Lower leg skin (tissue), 4 donors: ENCODE results near the gene APOBEC4. TPM values are rescaled to one million over a fixed set of nuclear protein-coding genes. Genes with fewer than 3 reads are reported as not detected.

Source experiments
- DNase-seq, 2 donors: peaks; one replicate each; pipeline ENCODE4 v3.0.0-alpha.2; 2019; ENCODE audit warnings: low spot score in 2 of 2
- H3K4me3 ChIP-seq: fragments of 200-600 bp; sonication (generic); 2 replicates; pipeline ENCODE4 v1.5.1; 2017; ENCODE audit warnings: mild to moderate bottlenecking, low read depth; ENCODE audit not compliant: poor library complexity, severe bottlenecking
- CTCF ChIP-seq, 3 donors: fragments of 450-650 bp; IDR thresholded peaks; one replicate each; pipeline ENCODE4 v1.5.1; 2016; ENCODE audit warnings: antibody characterized with exemption in 3 of 3, mild to moderate bottlenecking in 3 of 3, moderate library complexity in 2 of 3
- POLR2A ChIP-seq, 2 donors: fragments of 450-650 bp; IDR thresholded peaks; one replicate each; pipeline ENCODE4 v1.6.1; 2016 to 2017; ENCODE audit warnings: antibody characterized with exemption in 2 of 2, mild to moderate bottlenecking in 1 of 2, moderate library complexity in 1 of 2
- WGBS, 2 donors: methylation state at CpG; one replicate each; pipeline ENCODE4 v1.1.5; 2018; 5-methylcytosine and 5-hydroxymethylcytosine counted together
- intact Hi-C: fragments of 100-400 bp; cut with DNase I; formaldehyde crosslinking; loops from one replicate; pipeline ENCODE4 v1.15.0; 2023; ENCODE audit warnings: low total_unique reads
- total RNA-seq, 4 donors: library from RNA; depleted of rRNA; stranded (reverse); fragments of >200 nt; gene quantifications; one replicate each; pipeline ENCODE4 v1.1.0, GENCODE V29; 2016

The APOBEC4 gene
- total RNA-seq, 4 donors from 2014 or later = not detected

GRCh38 chr1:183675883-183676585, 22.9 kb upstream of the APOBEC4 start:
- H3K4me3 ChIP-seq = no peak overlapping the region
- TF ChIP-seq POLR2A (IDR thresholded peaks at IDR 0.05) = no peak
- TF ChIP-seq CTCF (IDR thresholded peaks at IDR 0.05) = no peak
- DNase-seq = no peak
- intact Hi-C loops = no loop called here
- WGBS, 2 donors = 89 to 93% methylated on average over 3 of the region's 3 CpGs

- no peak for DNase-seq
- no peak overlapping the region for H3K4me3 ChIP-seq
- no peak for TF ChIP-seq POLR2A (IDR thresholded peaks at IDR 0.05)
- TF ChIP-seq CTCF (IDR thresholded peaks at IDR 0.05) = no peak
- intact Hi-C loops = no loop called here
These were observed 22.3 kb upstream of the APOBEC4 start for GRCh38 chr1:183675381-183675780.

- intact Hi-C loops = no loop called here
- H3K4me3 ChIP-seq = no peak overlapping the region
- DNase-seq = no peak
- TF ChIP-seq POLR2A (IDR thresholded peaks at IDR 0.05) (no peak), CTCF (IDR thresholded peaks at IDR 0.05) (no peak)
- WGBS, 2 donors = 61 to 71% methylated on average over 2 of the region's 2 CpGs
These were observed 21.8 kb upstream of the APOBEC4 start for GRCh38 chr1:183674886-183675285.

- TF ChIP-seq CTCF (IDR thresholded peaks at IDR 0.05) (no peak), POLR2A (IDR thresholded peaks at IDR 0.05) (no peak)
- no peak for DNase-seq
- intact Hi-C loops = no loop called here
- WGBS, 2 donors = 24 to 39% methylated on average over 1 of the region's 1 CpG
- H3K4me3 ChIP-seq = no peak overlapping the region
These were observed 21.2 kb upstream of the APOBEC4 start for GRCh38 chr1:183674339-183674738.

- intact Hi-C loops = no loop called here
- 90 to 96% methylated on average over 2 of the region's 2 CpGs for WGBS, 2 donors
- no peak overlapping the region for H3K4me3 ChIP-seq
- DNase-seq = no peak
- TF ChIP-seq CTCF (IDR thresholded peaks at IDR 0.05) = no peak
These were observed 20.6 kb upstream of the APOBEC4 start for GRCh38 chr1:183673605-183674323.
